A549 (cell line): ENCODE measurements around the gene GSG1L. TPM values are rescaled to one million over a fixed set of nuclear protein-coding genes. Genes with fewer than 3 reads are reported as not detected.
A peak's percentile ranks its signal among the peaks of the same experiment; 100 is the strongest.
"Not testable (repeated sequence)": the region's sequence is repeated elsewhere in the genome, so short reads cannot be mapped to it uniquely, and the experiment has no call there.

Source experiments
- ATAC-seq, 2 experiments: fragments of 200-7000 bp in 1 of 2; fragments of >200 bp in 1 of 2; cut with Nextera tagmentation in 1 of 2; cut with Tn5 transposase in 1 of 2; 3 replicates each; pipeline versions ENCODE4 v1.8.0 to v1.9.1; 2018 to 2020; ENCODE audit warnings: mild to moderate bottlenecking in 1 of 2, moderate library complexity in 1 of 2
- CTCF ChIA-PET: fragments of 300-600 bp; sonication (Branson Sonifier 250); formaldehyde crosslinking; extraction: SDS; loops from one replicate; lab custom pipeline; 2021; ENCODE audit warnings: antibody characterized with exemption, inconsistent platforms; lab: Yijun Ruan, JAX
- POLR2A ChIA-PET: fragments of 350-600 bp; formaldehyde crosslinking; extraction: SDS; loops from one replicate; lab custom pipeline; 2021; ENCODE audit warnings: antibody characterized with exemption, inconsistent platforms; lab: Yijun Ruan, JAX
- DNase-seq, 2 experiments: peaks; one replicate each; pipeline versions ENCODE4 v3.0.0 to v3.0.0-alpha.2; 2011 to 2016; ENCODE audit warnings: low read depth in 1 of 2, low spot score in 1 of 2
- FAIRE-seq: peaks from 2 replicates; lab custom pipeline; 2011; peaks lifted over from hg19 to GRCh38; lab: Jason Lieb, UNC
- H3K27ac ChIP-seq, 2 experiments: fragments of >200 bp; sonication (Bioruptor Twin); formaldehyde crosslinking; 3 replicates each; pipeline ENCODE4 v1.5.1; 2016 to 2017
- H3K4me1 ChIP-seq: fragments of >200 bp; sonication (Bioruptor Twin); formaldehyde crosslinking; 3 replicates; pipeline ENCODE4 v1.6.1; 2016
- H3K4me2 ChIP-seq: fragments of >200 bp; sonication (Bioruptor Twin); formaldehyde crosslinking; 3 replicates; pipeline ENCODE4 v1.6.1; 2016
- H3K4me3 ChIP-seq: fragments of >200 bp; sonication (Bioruptor Twin); formaldehyde crosslinking; 3 replicates; pipeline ENCODE4 v1.5.1; 2016
- H3K9me3 ChIP-seq: fragments of >200 bp; sonication (Bioruptor Twin); formaldehyde crosslinking; 3 replicates; pipeline ENCODE4 v1.6.1; 2016
- BCL3 ChIP-seq: fragments of >200 bp; sonication (Bioruptor Twin); formaldehyde crosslinking; IDR thresholded peaks from 3 replicates; pipeline ENCODE4 v1.6.1; 2016
- BHLHE40 ChIP-seq: IDR thresholded peaks from 2 replicates; pipeline ENCODE4 v1.6.1; 2012; ENCODE audit warnings: low read depth, low read length, inconsistent platforms
- CHD2 ChIP-seq: fragments of 150-350 bp; IDR thresholded peaks from 2 replicates; pipeline ENCODE4 v1.6.1; 2014; ENCODE audit warnings: low read length; ENCODE audit not compliant: partially characterized antibody
- ELK1 ChIP-seq: fragments of 150-350 bp; IDR thresholded peaks from 2 replicates; pipeline ENCODE4 v1.6.1; 2014; ENCODE audit warnings: low read depth, mild to moderate bottlenecking, low read length
- KDM1A ChIP-seq: fragments of 200-600 bp; sonication (generic); IDR thresholded peaks from 2 replicates; pipeline ENCODE4 v1.6.1; 2016; ENCODE audit warnings: low read depth, mild to moderate bottlenecking
- KDM5A ChIP-seq: fragments of 200-600 bp; sonication (generic); IDR thresholded peaks from 2 replicates; pipeline ENCODE4 v1.6.1; 2016; ENCODE audit warnings: antibody characterized with exemption, mild to moderate bottlenecking
- MAX ChIP-seq: IDR thresholded peaks from 2 replicates; pipeline ENCODE4 v1.6.1; 2012
- RARB ChIP-seq: fragments of 250-450 bp; sonication (Bioruptor Pico); IDR thresholded peaks from 2 replicates; pipeline ENCODE4 v1.8.0; 2021; ENCODE audit warnings: mild to moderate bottlenecking, moderate library complexity
- SMC3 ChIP-seq: fragments of >200 bp; sonication (Bioruptor Twin); formaldehyde crosslinking; IDR thresholded peaks from 3 replicates; pipeline ENCODE4 v1.6.1; 2018; ENCODE audit warnings: inconsistent platforms
- SREBF2 ChIP-seq: fragments of 450-650 bp; IDR thresholded peaks from 2 replicates; pipeline ENCODE4 v1.6.1; 2014; ENCODE audit warnings: mild to moderate bottlenecking, moderate library complexity
- WGBS: methylation state at CpG from one replicate; pipeline ENCODE4 v1.1.6; 2017; ENCODE audit errors: missing lambda C conversion rate; 5-methylcytosine and 5-hydroxymethylcytosine counted together
- polyA plus RNA-seq, 4 experiments: library from polyadenylated mRNA; depleted of rRNA in 3 of 4; stranded (reverse); fragments of >200 nt; fragmentation: RNase III in 1 of 4; extraction: RNeasy Plus Mini Kit Qiagen cat#74134 plus additional on column Dnase treatment in 1 of 4; gene quantifications; 2 replicates in 3 of 4; 3 replicates in 1 of 4; pipeline ENCODE4 v1.2.3, GENCODE V29; 2011 to 2017
- TF ChIP-seq, protein P1 (sequence below): fragments of 200-600 bp; sonication (generic); IDR thresholded peaks from 2 replicates; pipeline ENCODE4 v1.6.1; 2016; ENCODE audit warnings: antibody characterized with exemption, mild to moderate bottlenecking, moderate library complexity
- TF ChIP-seq, protein P2 (sequence below): IDR thresholded peaks from 2 replicates; pipeline ENCODE4 v1.6.1; 2012
- TF ChIP-seq, protein P3 (sequence below): IDR thresholded peaks from 2 replicates; pipeline ENCODE4 v1.6.1; 2012; ENCODE audit warnings: low read depth, borderline replicate concordance

The GSG1L gene
- polyA plus RNA-seq, 2 of the 4 experiments (the other 2 are of a cell fraction) = not detected

GRCh38 chr16:27743001-27743400, 320.5 kb downstream of the GSG1L start:
- POLR2A ChIA-PET, H3K4me3 ChIP-seq, H3K9me3 ChIP-seq, FAIRE-seq, H3K4me2 ChIP-seq, H3K4me1 ChIP-seq, ATAC-seq, H3K27ac ChIP-seq, DNase-seq: not testable (repeated sequence)
- 88% methylated on average over 3 of the region's 3 CpGs for WGBS
- TF ChIP-seq KDM1A = 0 out of 2 replicates have a peak, but pooled peaks have one; percentile 30
- CTCF ChIA-PET = interaction anchor here (1.4 kb wide), 1 partner anchor 26 kb away, joined by 3 read pairs; no protein-coding TSS in a partner anchor

DNA sequence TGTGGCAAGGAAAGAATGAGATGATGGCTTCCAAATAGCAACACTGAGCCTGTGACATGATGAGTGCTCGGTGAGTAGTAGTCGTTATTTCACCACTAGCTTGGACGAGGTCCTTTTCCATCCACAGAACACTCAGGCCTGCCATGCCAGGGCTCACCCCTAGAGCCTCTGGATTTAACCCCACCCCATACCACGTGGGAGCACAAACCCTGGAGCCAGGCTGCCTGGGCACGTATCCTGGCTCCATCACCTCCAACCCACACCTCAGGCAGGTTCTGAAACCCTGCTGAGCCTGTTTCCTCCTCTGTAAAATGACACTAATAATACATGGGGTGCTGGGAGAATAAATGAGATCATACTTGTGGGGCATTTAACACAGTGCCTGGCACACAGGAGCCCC, 321.2 kb downstream of the GSG1L start:
- WGBS = 88% methylated on average over 5 of the region's 5 CpGs
- FAIRE-seq = no peak
- CTCF ChIA-PET = interaction anchor here (1.4 kb wide), 1 partner anchor 25 kb away, joined by 3 read pairs; no protein-coding TSS in a partner anchor

GRCh38 chr16:27740496-27741201, 322.9 kb downstream of the GSG1L start:
- Histone ChIP-seq H3K4me3 (no peak overlapping the region), H3K27ac (no peak overlapping the region), H3K9me3 (no peaks in the 10 kb centered on the region)
- POLR2A ChIA-PET = no interaction called here
- DNase-seq = no peak
- WGBS = 80% methylated on average over 10 of the region's 11 CpGs
- ATAC-seq = no peak
- TF ChIP-seq KDM5A (no peak), MAX (no peak), CHD2 (no peak)
- TF ChIP-seq, all 56 proteins: peak for 0
- Histone ChIP-seq H3K4me1 (no peaks in the 10 kb centered on the region), H3K4me2 (no peak overlapping the region)
- no peak for FAIRE-seq
- CTCF ChIA-PET = no interaction called here

More for the DNA sequence above, 321.2 kb downstream of the GSG1L start:
- TF ChIP-seq, protein P1, sequence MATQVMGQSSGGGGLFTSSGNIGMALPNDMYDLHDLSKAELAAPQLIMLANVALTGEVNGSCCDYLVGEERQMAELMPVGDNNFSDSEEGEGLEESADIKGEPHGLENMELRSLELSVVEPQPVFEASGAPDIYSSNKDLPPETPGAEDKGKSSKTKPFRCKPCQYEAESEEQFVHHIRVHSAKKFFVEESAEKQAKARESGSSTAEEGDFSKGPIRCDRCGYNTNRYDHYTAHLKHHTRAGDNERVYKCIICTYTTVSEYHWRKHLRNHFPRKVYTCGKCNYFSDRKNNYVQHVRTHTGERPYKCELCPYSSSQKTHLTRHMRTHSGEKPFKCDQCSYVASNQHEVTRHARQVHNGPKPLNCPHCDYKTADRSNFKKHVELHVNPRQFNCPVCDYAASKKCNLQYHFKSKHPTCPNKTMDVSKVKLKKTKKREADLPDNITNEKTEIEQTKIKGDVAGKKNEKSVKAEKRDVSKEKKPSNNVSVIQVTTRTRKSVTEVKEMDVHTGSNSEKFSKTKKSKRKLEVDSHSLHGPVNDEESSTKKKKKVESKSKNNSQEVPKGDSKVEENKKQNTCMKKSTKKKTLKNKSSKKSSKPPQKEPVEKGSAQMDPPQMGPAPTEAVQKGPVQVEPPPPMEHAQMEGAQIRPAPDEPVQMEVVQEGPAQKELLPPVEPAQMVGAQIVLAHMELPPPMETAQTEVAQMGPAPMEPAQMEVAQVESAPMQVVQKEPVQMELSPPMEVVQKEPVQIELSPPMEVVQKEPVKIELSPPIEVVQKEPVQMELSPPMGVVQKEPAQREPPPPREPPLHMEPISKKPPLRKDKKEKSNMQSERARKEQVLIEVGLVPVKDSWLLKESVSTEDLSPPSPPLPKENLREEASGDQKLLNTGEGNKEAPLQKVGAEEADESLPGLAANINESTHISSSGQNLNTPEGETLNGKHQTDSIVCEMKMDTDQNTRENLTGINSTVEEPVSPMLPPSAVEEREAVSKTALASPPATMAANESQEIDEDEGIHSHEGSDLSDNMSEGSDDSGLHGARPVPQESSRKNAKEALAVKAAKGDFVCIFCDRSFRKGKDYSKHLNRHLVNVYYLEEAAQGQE = no peak
- TF ChIP-seq BHLHE40 (no peak), SMC3 (no peak), SREBF2 (no peak), RARB (CRISPR knock-in tag) (no peak)
- TF ChIP-seq, all 56 proteins: peak for 0
- POLR2A ChIA-PET = no interaction called here
- Histone ChIP-seq H3K27ac (no peak overlapping the region), H3K4me1 (no peaks in the 10 kb centered on the region), H3K4me2 (no peak overlapping the region), H3K9me3 (no peaks in the 10 kb centered on the region), H3K4me3 (no peak overlapping the region)
- DNase-seq (no peak), ATAC-seq (no peak)

DNA sequence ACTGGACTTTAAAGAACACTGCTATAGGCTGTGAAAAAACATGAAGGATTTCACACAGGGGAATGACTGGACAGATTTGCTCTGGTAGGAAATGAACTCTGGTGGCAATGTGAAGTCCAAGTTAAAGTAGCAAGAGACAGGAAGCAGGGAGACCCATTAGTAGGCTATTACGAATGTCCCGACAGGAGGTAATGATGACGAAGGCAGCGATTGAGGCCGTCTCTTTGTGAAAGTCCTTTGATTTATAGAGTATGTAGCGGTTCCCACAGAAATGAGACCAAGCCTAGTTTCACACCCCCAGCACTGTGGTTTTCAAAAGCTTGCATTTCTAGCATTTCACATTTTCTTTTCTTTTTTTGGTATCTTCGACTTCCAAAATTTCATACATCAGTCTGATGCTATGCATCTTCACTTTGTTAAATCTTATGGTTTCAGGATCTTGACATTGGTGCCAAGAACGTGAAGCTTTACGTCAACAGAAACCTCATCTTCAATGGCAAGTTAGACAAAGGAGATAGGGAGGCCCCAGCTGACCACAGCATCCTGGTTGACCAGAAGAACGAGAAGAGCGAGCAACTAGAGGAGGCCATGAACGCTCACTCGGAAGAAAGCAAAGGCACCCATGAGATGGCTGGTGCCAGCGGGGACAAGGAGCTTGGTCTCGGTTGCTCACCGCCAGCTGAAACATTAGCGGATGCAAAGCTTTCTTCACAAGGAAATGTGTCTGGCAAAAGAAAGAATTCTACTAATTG, 323.7 kb downstream of the GSG1L start:
- Histone ChIP-seq H3K27ac (no peak overlapping the region), H3K9me3 (no peaks in the 10 kb centered on the region), H3K4me1 (no peaks in the 10 kb centered on the region), H3K4me3 (no peak overlapping the region), H3K4me2 (no peak overlapping the region)
- FAIRE-seq = no peak
- ATAC-seq = no peak
- CTCF ChIA-PET = no interaction called here
- no peak for DNase-seq
- POLR2A ChIA-PET = interaction anchor here (0.5 kb wide), 1 partner anchor 185 kb away, joined by 3 read pairs; no protein-coding TSS in a partner anchor
- WGBS = 93% methylated on average over 17 of the region's 17 CpGs
- no peak for TF ChIP-seq ELK1
- no peak for TF ChIP-seq BCL3
- TF ChIP-seq, protein P1 = no peak
- TF ChIP-seq, protein P2, sequence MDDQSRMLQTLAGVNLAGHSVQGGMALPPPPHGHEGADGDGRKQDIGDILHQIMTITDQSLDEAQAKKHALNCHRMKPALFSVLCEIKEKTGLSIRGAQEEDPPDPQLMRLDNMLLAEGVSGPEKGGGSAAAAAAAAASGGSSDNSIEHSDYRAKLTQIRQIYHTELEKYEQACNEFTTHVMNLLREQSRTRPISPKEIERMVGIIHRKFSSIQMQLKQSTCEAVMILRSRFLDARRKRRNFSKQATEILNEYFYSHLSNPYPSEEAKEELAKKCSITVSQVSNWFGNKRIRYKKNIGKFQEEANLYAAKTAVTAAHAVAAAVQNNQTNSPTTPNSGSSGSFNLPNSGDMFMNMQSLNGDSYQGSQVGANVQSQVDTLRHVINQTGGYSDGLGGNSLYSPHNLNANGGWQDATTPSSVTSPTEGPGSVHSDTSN = no peak
- TF ChIP-seq, protein P3, sequence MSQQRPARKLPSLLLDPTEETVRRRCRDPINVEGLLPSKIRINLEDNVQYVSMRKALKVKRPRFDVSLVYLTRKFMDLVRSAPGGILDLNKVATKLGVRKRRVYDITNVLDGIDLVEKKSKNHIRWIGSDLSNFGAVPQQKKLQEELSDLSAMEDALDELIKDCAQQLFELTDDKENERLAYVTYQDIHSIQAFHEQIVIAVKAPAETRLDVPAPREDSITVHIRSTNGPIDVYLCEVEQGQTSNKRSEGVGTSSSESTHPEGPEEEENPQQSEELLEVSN = no peak
